ENCODE measurements around the gene INPP5A.

DNA sequence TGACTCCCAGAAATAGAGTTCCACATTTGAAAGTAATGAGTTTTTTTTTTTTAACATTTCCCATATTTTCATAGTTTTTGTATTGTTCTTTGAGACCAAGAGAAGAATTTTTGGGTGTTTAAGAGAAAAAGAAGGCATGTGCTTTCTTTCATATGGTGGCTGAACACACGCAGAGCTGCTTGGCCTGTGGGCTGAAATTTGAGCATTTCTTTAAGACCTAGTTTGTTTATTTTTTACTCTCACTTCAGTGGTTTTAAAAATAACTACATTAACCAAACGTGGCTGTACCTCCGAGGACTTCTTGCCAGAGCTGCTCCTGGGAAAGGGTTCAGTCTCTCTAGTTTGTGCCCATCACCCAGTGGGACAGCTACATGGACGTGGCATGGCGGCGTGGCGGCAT is 58.3 kb downstream of the INPP5A start:
- TF ChIP-seq POLR2A (IDR thresholded peaks at IDR 0.05; ENCODE audit: low read length) (no peak), GATA1 (IDR thresholded peaks at IDR 0.05; ENCODE audit: low read depth, low read length) (no peak)

Data from erythroblast (primary cell).